ENCODE data around the gene C11orf16. TPM values are rescaled to one million over a fixed set of nuclear protein-coding genes. Genes with fewer than 3 reads are reported as not detected.
A peak's percentile ranks its signal among the peaks of the same experiment; 100 is the strongest.
"Not testable (repeated sequence)": the region's sequence is repeated elsewhere in the genome, so short reads cannot be mapped to it uniquely, and the experiment has no call there.

Gene C11orf16, protein sequence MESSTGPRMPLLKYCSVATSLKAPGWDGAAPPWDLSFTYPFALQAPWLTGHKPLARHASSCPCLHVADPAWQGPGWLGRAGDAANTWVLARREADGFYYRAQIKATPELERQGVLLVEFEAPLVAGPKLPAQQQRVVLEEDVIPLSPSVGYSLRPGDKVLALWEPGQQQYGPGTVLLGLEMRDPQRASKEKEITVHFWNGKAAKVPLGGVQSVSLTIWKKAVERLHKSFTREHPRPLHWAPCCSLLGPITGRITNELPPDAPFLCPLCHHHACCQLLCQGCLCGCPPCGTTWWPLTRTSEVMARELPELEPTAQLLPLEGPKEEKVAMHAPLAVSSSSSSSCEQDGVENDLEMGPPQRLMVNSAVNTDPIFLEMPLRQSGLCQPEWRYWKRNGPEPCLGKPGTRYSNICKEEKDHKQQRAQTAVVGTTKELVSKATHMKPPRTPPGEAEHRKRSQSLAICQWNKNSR
- total RNA-seq: not detected

GRCh38 chr11:8932564-8933180 is at the start of gene C11orf16:
Gene C11orf16 (minus strand): TSS chr11:8932947. CDS start chr11:8932308, 639 bp downstream.
- intact Hi-C loops (cut with DNase I): no loop called here
- ATAC-seq (no peak), DNase-seq (ENCODE audit: low spot score) (no peak)

GRCh38 chr11:8980485-8980884 is 47.7 kb upstream of the C11orf16 start:
- intact Hi-C loops (cut with DNase I): no loop called here
- DNase-seq (ENCODE audit: low spot score) (no peak), ATAC-seq (no peak)

- ATAC-seq; intact Hi-C loops (cut with DNase I): not testable (repeated sequence)
Measured at GRCh38 chr11:8979365-8979764, 46.6 kb upstream of the C11orf16 start.

GRCh38 chr11:8973121-8973520 is 40.4 kb upstream of the C11orf16 start:
- intact Hi-C loops (cut with DNase I): no loop called here
- no peak for DNase-seq (ENCODE audit: low spot score)
- ATAC-seq: no peak

More at GRCh38 chr11:8979365-8979764, 46.6 kb upstream of the C11orf16 start:
- DNase-seq (ENCODE audit: low spot score): not testable (repeated sequence)

DNA sequence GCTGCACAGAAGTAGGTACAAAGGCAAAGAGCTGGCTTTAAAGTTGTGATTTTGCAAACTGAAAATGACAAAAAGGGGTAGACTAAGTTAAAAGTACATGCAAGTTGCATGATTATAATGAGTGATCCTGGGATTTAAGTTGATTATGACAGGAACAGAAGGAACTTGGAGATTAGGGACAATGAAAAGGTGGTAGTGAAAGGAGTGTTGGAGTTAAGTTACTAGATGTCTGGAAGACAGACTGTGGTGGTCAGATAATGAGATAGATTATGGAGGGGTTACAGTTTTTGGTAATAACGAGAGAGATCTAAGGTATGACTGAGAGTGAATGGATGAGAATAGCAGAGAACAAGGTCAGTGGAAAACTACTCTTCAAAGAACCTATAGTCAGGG is 39.2 kb upstream of the C11orf16 start:
- DNase-seq (ENCODE audit: low spot score) (no peak), ATAC-seq (no peak)
- intact Hi-C loops (cut with DNase I): no loop called here

GRCh38 chr11:8971196-8971923 is 38.6 kb upstream of the C11orf16 start:
- intact Hi-C loops (cut with DNase I): no loop called here
- no peak for ATAC-seq
- DNase-seq (ENCODE audit: low spot score): no peak

DNA sequence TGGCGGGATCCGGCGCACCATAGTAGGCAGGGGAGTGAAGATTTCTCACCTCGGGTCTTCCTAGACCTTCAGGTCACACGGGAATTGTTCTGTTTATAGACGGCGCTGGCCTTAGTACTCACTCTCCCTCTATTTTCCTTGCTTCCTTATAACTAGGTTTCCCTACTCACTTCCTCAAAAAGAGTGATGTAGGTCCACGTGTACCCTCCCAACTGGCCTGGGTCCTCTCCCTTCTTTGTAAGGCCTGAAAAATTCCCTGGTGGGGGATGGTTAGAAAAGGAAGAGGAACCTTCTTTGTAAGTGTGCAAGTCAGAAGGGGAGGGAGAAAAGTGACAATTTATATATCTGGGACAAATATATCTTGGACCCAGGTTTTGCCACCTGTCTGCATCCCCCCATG is 34.4 kb upstream of the C11orf16 start:
- ATAC-seq (no peak), DNase-seq (ENCODE audit: low spot score) (no peak)
- intact Hi-C loops (cut with DNase I): loop anchor here (10.0 kb wide), 1 partner anchor 282 kb away; the partner anchor contains the start of genes RPL27A and TRIM66

GRCh38 chr11:8964324-8965320 is 31.9 kb upstream of the C11orf16 start, which contains the start of gene TMEM9B:
Gene TMEM9B (minus strand): TSS chr11:8964442. CDS start chr11:8964313, 129 bp downstream.
- intact Hi-C loops (cut with DNase I): loop anchor here (10.0 kb wide), 1 partner anchor 280 kb away; the partner anchor contains the start of genes RPL27A and TRIM66
- DNase-seq (ENCODE audit: low spot score): peak; percentile 93
- peak; percentile 98 for ATAC-seq

GRCh38 chr11:8963569-8964323 is 31.0 kb upstream of the C11orf16 start:
- intact Hi-C loops (cut with DNase I): loop anchor here (10.0 kb wide), 1 partner anchor 279 kb away; the partner anchor contains the start of genes RPL27A and TRIM66
- peak; percentile 82 for DNase-seq (ENCODE audit: low spot score)
- ATAC-seq: peak; percentile 42

GRCh38 chr11:8962841-8963240 is 30.1 kb upstream of the C11orf16 start:
- DNase-seq (ENCODE audit: low spot score) (no peak), ATAC-seq (no peak)
- intact Hi-C loops (cut with DNase I): loop anchor here (10.0 kb wide), 1 partner anchor 278 kb away; the partner anchor contains the start of genes RPL27A and TRIM66

GRCh38 chr11:8961401-8961800 is 28.7 kb upstream of the C11orf16 start:
- intact Hi-C loops (cut with DNase I): loop anchor here (10.0 kb wide), 1 partner anchor 277 kb away; the partner anchor contains the start of genes RPL27A and TRIM66
- DNase-seq (ENCODE audit: low spot score): no peak
- no peak for ATAC-seq

GRCh38 chr11:8959546-8960166 is 26.9 kb upstream of the C11orf16 start:
- ATAC-seq (peak; percentile 63), DNase-seq (ENCODE audit: low spot score) (no peak)
- intact Hi-C loops (cut with DNase I): loop anchor here (10.0 kb wide), 1 partner anchor 275 kb away; the partner anchor contains the start of genes RPL27A and TRIM66

DNA sequence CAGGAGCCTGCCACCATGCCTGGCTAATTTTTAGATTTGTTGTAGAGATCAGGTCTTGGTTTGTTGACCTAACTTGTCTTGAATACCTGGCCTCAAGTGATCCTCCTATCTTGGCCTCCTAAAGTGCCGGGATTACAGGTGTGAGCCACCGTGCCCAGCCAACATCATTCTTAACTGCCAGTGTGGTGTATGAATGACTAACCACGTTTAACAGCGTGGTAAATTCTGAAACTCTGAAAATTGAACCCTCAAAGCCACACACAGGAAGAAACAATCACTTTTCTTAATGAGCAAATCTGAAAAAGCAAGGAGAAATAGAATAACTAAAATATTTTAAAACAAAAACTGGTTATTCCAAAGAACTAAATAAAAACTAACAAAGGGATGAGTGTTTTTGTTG is 24.1 kb upstream of the C11orf16 start:
- ATAC-seq (no peak), DNase-seq (ENCODE audit: low spot score) (no peak)
- intact Hi-C loops (cut with DNase I): no loop called here

DNA sequence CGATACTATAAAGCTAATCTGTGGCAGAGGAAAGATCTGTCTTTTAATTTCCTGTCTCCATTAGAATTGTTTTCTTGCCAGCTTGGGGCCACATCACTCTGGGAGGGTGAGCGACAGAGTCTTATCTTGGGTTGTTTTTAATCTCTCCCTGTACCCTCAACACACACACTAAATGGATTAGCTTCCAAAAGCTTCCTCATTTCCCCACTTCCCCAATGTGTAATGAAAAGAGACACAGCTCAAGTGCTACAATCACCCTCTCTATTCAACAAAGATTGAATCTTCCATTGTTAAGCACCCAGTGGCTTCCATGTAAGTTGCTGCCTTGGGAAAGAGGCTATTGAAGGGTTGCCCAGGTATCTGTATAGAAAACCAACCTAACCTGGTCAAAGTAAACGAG is 16.1 kb upstream of the C11orf16 start:
- no peak for DNase-seq (ENCODE audit: low spot score)
- intact Hi-C loops (cut with DNase I): no loop called here
- ATAC-seq: no peak

DNA sequence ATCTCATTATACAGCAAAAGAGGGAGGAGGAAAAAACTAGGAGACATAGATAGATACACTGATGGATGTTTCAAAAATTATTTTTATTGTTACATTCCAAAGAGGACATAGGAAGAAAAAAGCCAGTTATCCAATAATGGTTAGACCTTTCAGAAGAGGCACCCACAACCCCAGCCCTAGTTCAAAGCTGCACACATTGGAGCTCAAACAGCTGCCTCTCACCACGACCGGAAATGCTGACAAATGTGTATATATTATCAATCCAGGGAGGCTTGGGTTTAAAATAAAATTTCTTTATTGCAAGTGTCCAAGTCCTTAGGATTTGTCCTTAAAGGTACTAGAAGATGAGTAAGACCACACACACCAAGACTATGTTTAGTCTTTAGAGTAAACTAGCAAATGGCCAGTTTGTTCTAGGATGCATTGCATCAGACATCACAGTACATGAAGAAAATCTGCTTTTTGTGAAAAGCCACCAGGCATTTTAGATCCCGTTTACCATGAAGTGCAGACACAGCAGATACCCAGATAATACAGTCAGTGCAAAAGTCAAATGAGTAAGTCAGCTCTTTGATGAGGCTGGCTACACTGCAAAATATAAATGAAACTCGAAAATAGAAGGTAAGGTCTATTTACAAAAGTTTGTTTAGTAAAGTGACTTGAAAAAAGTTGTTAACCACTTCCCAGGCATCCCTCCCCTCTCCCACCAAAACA is 14.6 kb upstream of the C11orf16 start:
- ATAC-seq (no peak), DNase-seq (ENCODE audit: low spot score) (no peak)
- intact Hi-C loops (cut with DNase I): no loop called here

DNA sequence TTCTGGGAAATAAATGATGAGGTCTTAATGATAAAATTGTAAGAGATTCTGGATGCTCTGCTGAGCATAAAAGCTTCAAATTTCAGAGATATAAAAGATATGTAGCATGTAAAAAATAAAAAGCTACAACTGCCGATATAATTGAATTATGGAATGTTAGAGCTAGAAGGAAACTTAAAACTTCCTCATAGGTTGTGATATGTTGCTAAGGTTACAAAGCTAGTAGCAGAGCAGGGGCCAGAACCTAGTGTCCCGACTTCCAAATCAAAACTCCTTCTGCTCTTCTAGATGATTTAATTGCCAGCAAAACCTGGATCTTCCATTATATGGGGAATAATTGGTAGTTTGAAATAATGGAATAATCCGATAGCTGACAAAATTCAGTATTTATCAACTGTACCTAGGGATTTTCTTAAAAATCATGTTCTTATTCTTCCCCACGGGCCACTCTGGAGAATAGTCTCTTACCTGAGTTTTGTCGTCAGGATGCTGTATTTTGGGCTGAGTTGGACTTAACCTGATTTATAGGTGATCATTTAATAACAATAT is 9.8 kb upstream of the C11orf16 start, which contains the start of gene ASCL3:
ASCL3 (minus strand) TSS at position 499 of the 549 bp plus-strand sequence. CDS start 4,855 bp downstream, outside the sequence.
- DNase-seq (ENCODE audit: low spot score) (no peak), ATAC-seq (no peak)
- intact Hi-C loops (cut with DNase I): no loop called here

All from sciatic nerve (tissue), 2 donors.